ENCODE measurements around the gene ATXN10.

- TF ChIP-seq POLR2A (IDR thresholded peaks at IDR 0.05) (no peak), CTCF (IDR thresholded peaks at IDR 0.05) (no peak), POLR2AphosphoS5 (IDR thresholded peaks at IDR 0.05) (no peak)
These were observed 213.7 kb downstream of the ATXN10 start for GRCh38 chr22:45885171-45885840.
